NCI-H146 treated with DMSO at 0.1 percent for 48 hours (cell line): Measurements from ENCODE around the gene MCTP2.

Experiments used
- DNase-seq: peaks from one replicate; lab custom pipeline; 2025; ENCODE audit not compliant: unreplicated experiment; lab: John Stamatoyannopoulos, UW

The MCTP2 gene

GRCh38 chr15:94387849-94388441 lies 156.6 kb downstream of the MCTP2 start:
- DNase-seq = no peak

- no peak for DNase-seq
Observed at GRCh38 chr15:94395640-94396039, 164.3 kb downstream of the MCTP2 start.

- no peak for DNase-seq
Observed at GRCh38 chr15:94397337-94397736, 166.0 kb downstream of the MCTP2 start.

- DNase-seq = no peak
Observed at GRCh38 chr15:94398001-94398400, 166.6 kb downstream of the MCTP2 start.

GRCh38 chr15:94400526-94401298 lies 169.4 kb downstream of the MCTP2 start:
- DNase-seq = no peak

GRCh38 chr15:94403331-94403730 lies 172.0 kb downstream of the MCTP2 start:
- DNase-seq = no peak

GRCh38 chr15:94404733-94405283 lies 173.4 kb downstream of the MCTP2 start:
- DNase-seq = no peak

GRCh38 chr15:94411285-94411684 lies 179.9 kb downstream of the MCTP2 start:
- peak; percentile 89 for DNase-seq

- peak; percentile 29 for DNase-seq
Observed at GRCh38 chr15:94411846-94412245, 180.5 kb downstream of the MCTP2 start.

- peak; percentile 3 for DNase-seq
Observed at GRCh38 chr15:94412979-94413746, 181.8 kb downstream of the MCTP2 start.

GRCh38 chr15:94414916-94415315 lies 183.6 kb downstream of the MCTP2 start:
- peak; percentile 30 for DNase-seq

- no peak for DNase-seq
Observed at GRCh38 chr15:94416267-94416666, 184.9 kb downstream of the MCTP2 start.

- DNase-seq = no peak
Observed at GRCh38 chr15:94416820-94417219, 185.5 kb downstream of the MCTP2 start.

GRCh38 chr15:94417501-94418293 lies 186.3 kb downstream of the MCTP2 start:
- no peak for DNase-seq

- no peak for DNase-seq
Observed at GRCh38 chr15:94421706-94422105, 190.3 kb downstream of the MCTP2 start.

- DNase-seq = no peak
Observed at GRCh38 chr15:94432279-94432678, 200.9 kb downstream of the MCTP2 start.

GRCh38 chr15:94439158-94439557 lies 207.8 kb downstream of the MCTP2 start:
- no peak for DNase-seq

- DNase-seq = no peak
Observed at GRCh38 chr15:94441760-94442159, 210.4 kb downstream of the MCTP2 start.

GRCh38 chr15:94442480-94442879 lies 211.1 kb downstream of the MCTP2 start:
- DNase-seq = no peak

- no peak for DNase-seq
Observed at GRCh38 chr15:94443186-94443585, 211.8 kb downstream of the MCTP2 start.
